Effector memory CD8-positive, alpha-beta T cell (primary cell): ENCODE data around the gene CREB5.
A peak's percentile ranks its signal among the peaks of the same experiment; 100 is the strongest.

Source experiments
- ATAC-seq: fragments of 150-1000 bp; cut with Tn5 transposase; replicated peaks from 2 replicates; pipeline ENCODE4 v1.10.0; 2021; ENCODE audit warnings: mild to moderate bottlenecking, moderate library complexity
- DNase-seq, 3 experiments: peaks; one replicate each; pipeline ENCODE4 v3.0.0; 2021
- H3K27ac Mint-ChIP-seq, 2 donors: one replicate each; pipeline ENCODE4 v1.8.0; 2022; ENCODE audit warnings: mild to moderate bottlenecking in 2 of 2, mixed read lengths in 2 of 2, moderate library complexity in 2 of 2
- H3K27me3 Mint-ChIP-seq, 2 donors: one replicate each; pipeline ENCODE4 v1.8.0; 2022; ENCODE audit warnings: mixed read lengths in 2 of 2
- H3K36me3 Mint-ChIP-seq: one replicate; pipeline ENCODE4 v1.8.0; 2022; ENCODE audit warnings: mild to moderate bottlenecking, moderate library complexity, mixed read lengths; ENCODE audit not compliant: insufficient read depth
- H3K4me1 Mint-ChIP-seq, 2 donors: one replicate each; pipeline ENCODE4 v1.8.0; 2022; ENCODE audit warnings: low read depth in 2 of 2, mixed read lengths in 2 of 2
- H3K4me3 Mint-ChIP-seq, 2 donors: one replicate each; pipeline ENCODE4 v1.8.0; 2022; ENCODE audit warnings: mild to moderate bottlenecking in 2 of 2, mixed read lengths in 2 of 2, moderate library complexity in 2 of 2
- H3K9me3 Mint-ChIP-seq, 2 donors: one replicate each; pipeline ENCODE4 v1.8.0; 2022; ENCODE audit warnings: mixed read lengths in 2 of 2

Gene CREB5

GRCh38 chr7:28409716-28410627 is 2.3 kb upstream of the CREB5 start:
- no peak for DNase-seq
- Mint-ChIP-seq H3K36me3 (peaks cover 3% of the 10 kb centered on the region), H3K27ac (no peak overlapping the region), H3K27me3 (peaks cover 83 to 91% of the 10 kb centered on the region in 2 donors), H3K9me3 (no peaks in the 10 kb centered on the region), H3K4me3 (peak overlapping the region; percentile 80 to 84), H3K4me1 (peaks cover 13 to 25% of the 10 kb centered on the region in 2 donors)
- ATAC-seq = no peak

GRCh38 chr7:28410628-28411531 is 1.4 kb upstream of the CREB5 start:
- Mint-ChIP-seq H3K36me3 (peaks cover 3% of the 10 kb centered on the region), H3K9me3 (no peaks in the 10 kb centered on the region), H3K4me1 (peaks cover 13 to 25% of the 10 kb centered on the region in 2 donors), H3K27ac (no peak overlapping the region), H3K27me3 (peaks cover 84 to 87% of the 10 kb centered on the region in 2 donors), H3K4me3 (peak overlapping the region; percentile 65 to 70)
- ATAC-seq (no peak), DNase-seq (no peak)

GRCh38 chr7:28413011-28413410 is 693 bp downstream of the CREB5 start:
- H3K9me3 Mint-ChIP-seq = no peaks in the 10 kb centered on the region
- H3K27ac Mint-ChIP-seq = no peak overlapping the region
- H3K4me3 Mint-ChIP-seq = no peak overlapping the region
- no peak for DNase-seq
- peaks cover 3% of the 10 kb centered on the region for H3K36me3 Mint-ChIP-seq
- H3K27me3 Mint-ChIP-seq = peaks cover 70 to 88% of the 10 kb centered on the region in 2 donors
- H3K4me1 Mint-ChIP-seq = peaks cover 13 to 25% of the 10 kb centered on the region in 2 donors
- no peak for ATAC-seq

- Mint-ChIP-seq H3K27ac (no peak overlapping the region), H3K27me3 (peaks cover 56 to 83% of the 10 kb centered on the region in 2 donors), H3K4me1 (peaks cover 8 to 15% of the 10 kb centered on the region in 2 donors), H3K4me3 (no peak overlapping the region), H3K36me3 (no peaks in the 10 kb centered on the region), H3K9me3 (no peaks in the 10 kb centered on the region)
- ATAC-seq = no peak
- no peak for DNase-seq
Measured at GRCh38 chr7:28414453-28414852, 2.1 kb downstream of the CREB5 start.

GRCh38 chr7:28417321-28417940 is 5.1 kb downstream of the CREB5 start:
- no peak for ATAC-seq
- Mint-ChIP-seq H3K36me3 (no peaks in the 10 kb centered on the region), H3K27ac (no peak overlapping the region), H3K4me1 (no peaks in the 10 kb centered on the region), H3K4me3 (no peak overlapping the region), H3K9me3 (no peaks in the 10 kb centered on the region), H3K27me3 (peaks cover 41 to 68% of the 10 kb centered on the region in 2 donors)
- no peak for DNase-seq

GRCh38 chr7:28418311-28418710 is 6.0 kb downstream of the CREB5 start:
- no peak overlapping the region for H3K27ac Mint-ChIP-seq
- H3K36me3 Mint-ChIP-seq = no peaks in the 10 kb centered on the region
- peaks cover 43 to 64% of the 10 kb centered on the region in 2 donors for H3K27me3 Mint-ChIP-seq

GRCh38 chr7:28418966-28419365 is 6.6 kb downstream of the CREB5 start:
- no peaks in the 10 kb centered on the region for H3K9me3 Mint-ChIP-seq
- H3K4me3 Mint-ChIP-seq = no peak overlapping the region
- DNase-seq (no peak), ATAC-seq (no peak)
- no peaks in the 10 kb centered on the region for H3K36me3 Mint-ChIP-seq
- H3K27ac Mint-ChIP-seq = no peak overlapping the region
- no peaks in the 10 kb centered on the region for H3K4me1 Mint-ChIP-seq
- peaks cover 43 to 63% of the 10 kb centered on the region in 2 donors for H3K27me3 Mint-ChIP-seq

More at GRCh38 chr7:28418311-28418710, 6.0 kb downstream of the CREB5 start:
- Mint-ChIP-seq H3K4me3 (no peak overlapping the region), H3K9me3 (no peaks in the 10 kb centered on the region), H3K4me1 (no peaks in the 10 kb centered on the region)
- DNase-seq = no peak
- ATAC-seq = no peak

- H3K9me3 Mint-ChIP-seq = no peaks in the 10 kb centered on the region
- H3K4me3 Mint-ChIP-seq = no peak overlapping the region
- no peak overlapping the region for H3K27ac Mint-ChIP-seq
- H3K4me1 Mint-ChIP-seq = no peaks in the 10 kb centered on the region
- no peaks in the 10 kb centered on the region for H3K36me3 Mint-ChIP-seq
- peaks cover 40 to 59% of the 10 kb centered on the region in 2 donors for H3K27me3 Mint-ChIP-seq
- DNase-seq = no peak
- no peak for ATAC-seq
Measured at GRCh38 chr7:28419716-28420115, 7.4 kb downstream of the CREB5 start.

GRCh38 chr7:28423112-28423511 is 10.8 kb downstream of the CREB5 start:
- Mint-ChIP-seq H3K27ac (no peak overlapping the region), H3K36me3 (no peaks in the 10 kb centered on the region)
- ATAC-seq = no peak

GRCh38 chr7:28423918-28424514 is 11.7 kb downstream of the CREB5 start:
- Mint-ChIP-seq H3K4me1 (no peaks in the 10 kb centered on the region), H3K9me3 (no peaks in the 10 kb centered on the region), H3K27ac (no peak overlapping the region), H3K27me3 (peaks cover 39 to 60% of the 10 kb centered on the region in 2 donors), H3K36me3 (no peaks in the 10 kb centered on the region), H3K4me3 (no peak overlapping the region)
- ATAC-seq = no peak
- no peak for DNase-seq

More at GRCh38 chr7:28423112-28423511, 10.8 kb downstream of the CREB5 start:
- Mint-ChIP-seq H3K27me3 (peaks cover 37 to 52% of the 10 kb centered on the region in 2 donors), H3K9me3 (no peaks in the 10 kb centered on the region), H3K4me1 (no peaks in the 10 kb centered on the region), H3K4me3 (no peak overlapping the region)
- no peak for DNase-seq

GRCh38 chr7:28425496-28425895 is 13.2 kb downstream of the CREB5 start:
- Mint-ChIP-seq H3K36me3 (no peaks in the 10 kb centered on the region), H3K27ac (no peak overlapping the region), H3K4me1 (no peaks in the 10 kb centered on the region), H3K27me3 (peaks cover 45 to 66% of the 10 kb centered on the region in 2 donors), H3K4me3 (no peak overlapping the region), H3K9me3 (no peaks in the 10 kb centered on the region)
- DNase-seq (no peak), ATAC-seq (no peak)

- peaks cover 35 to 62% of the 10 kb centered on the region in 2 donors for H3K27me3 Mint-ChIP-seq
- no peak for ATAC-seq
- no peaks in the 10 kb centered on the region for H3K9me3 Mint-ChIP-seq
- no peak for DNase-seq
- H3K4me1 Mint-ChIP-seq = no peaks in the 10 kb centered on the region
- H3K27ac Mint-ChIP-seq = no peak overlapping the region
- H3K4me3 Mint-ChIP-seq = no peak overlapping the region
- no peaks in the 10 kb centered on the region for H3K36me3 Mint-ChIP-seq
Measured at GRCh38 chr7:28427236-28427635, 14.9 kb downstream of the CREB5 start.

- no peaks in the 10 kb centered on the region for H3K4me1 Mint-ChIP-seq
- H3K4me3 Mint-ChIP-seq = no peak overlapping the region
- DNase-seq = no peak
- ATAC-seq = no peak
- H3K36me3 Mint-ChIP-seq = no peaks in the 10 kb centered on the region
- peaks cover 32 to 42% of the 10 kb centered on the region in 2 donors for H3K27me3 Mint-ChIP-seq
- no peaks in the 10 kb centered on the region for H3K9me3 Mint-ChIP-seq
- no peak overlapping the region for H3K27ac Mint-ChIP-seq
Measured at GRCh38 chr7:28430616-28431015, 18.3 kb downstream of the CREB5 start.
